Endothelial cell of umbilical vein (primary cell): ENCODE data around the gene CALML6. TPM values are rescaled to one million over a fixed set of nuclear protein-coding genes. Genes with fewer than 3 reads are reported as not detected.

Experiments
- BruUV-seq: library from RNA; stranded (reverse); fragments of 400-500 nt; replicated peaks from 2 replicates; lab custom pipeline; 2021; lab: Mats Ljungman, UMichigan
- CTCF ChIA-PET: fragments of 300-600, 350-600 bp; sonication (Branson Sonifier 250); formaldehyde crosslinking; loops from one replicate; lab custom pipeline; 2021; ENCODE audit warnings: antibody characterized with exemption, inconsistent platforms; lab: Charles Lee
- POLR2A ChIA-PET: fragments of 300-600, 350-600 bp; sonication (Branson Sonifier 250); formaldehyde crosslinking; loops from one replicate; lab custom pipeline; 2021; ENCODE audit warnings: antibody characterized with exemption, inconsistent platforms; lab: Charles Lee
- DNase-seq: peaks from one replicate; pipeline ENCODE4 v3.0.0-alpha.2; 2011; ENCODE audit warnings: low read depth, low spot score
- FAIRE-seq: peaks from 2 replicates; lab custom pipeline; 2011; peaks lifted over from hg19 to GRCh38; lab: Jason Lieb, UNC
- H2AFZ ChIP-seq: 2 replicates; pipeline ENCODE4 v1.6.0; 2012; ENCODE audit warnings: low read depth, low read length, control low read depth, inconsistent platforms
- H3K27ac ChIP-seq: 2 replicates; pipeline ENCODE4 v1.5.1; 2011; ENCODE audit warnings: low read depth, mild to moderate bottlenecking, control low read depth, low read length, moderate library complexity; ENCODE audit not compliant: insufficient read depth
- H3K27me3 ChIP-seq, 2 experiments: 2 replicates each; pipeline versions ENCODE4 v1.6.0 to v1.6.1; 2011; ENCODE audit warnings: low read length in 2 of 2, mixed read lengths in 1 of 2; ENCODE audit not compliant: control insufficient read depth in 2 of 2, insufficient read depth in 2 of 2
- H3K36me3 ChIP-seq, 2 experiments: 2 replicates in 1 of 2; 3 replicates in 1 of 2; pipeline ENCODE4 v1.5.1; 2011; ENCODE audit warnings: low read length in 2 of 2, mild to moderate bottlenecking in 1 of 2, moderate library complexity in 1 of 2; ENCODE audit not compliant: control insufficient read depth in 2 of 2, insufficient read depth in 2 of 2; ENCODE audit errors: extremely low read depth in 1 of 2
- H3K4me1 ChIP-seq: 3 replicates; pipeline ENCODE4 v1.5.1; 2011; ENCODE audit warnings: mild to moderate bottlenecking, low read length; ENCODE audit not compliant: control insufficient read depth, insufficient read depth; ENCODE audit errors: extremely low read depth
- H3K4me2 ChIP-seq: 2 replicates; pipeline ENCODE4 v1.6.1; 2011; ENCODE audit warnings: low read length, control low read depth, mixed read lengths; ENCODE audit not compliant: insufficient read depth
- H3K4me3 ChIP-seq, 3 experiments: fragments of 200-600 bp in 1 of 3; sonication (generic), shearing (Covaris generic) in 1 of 3; replicated peaks in 1 of 3; 2 replicates each; pipeline ENCODE4 v1.5.1; 2011 to 2016; ENCODE audit warnings: control low read depth in 3 of 3, low read length in 3 of 3, mild to moderate bottlenecking in 2 of 3, inconsistent platforms in 1 of 3, low read depth in 1 of 3, moderate library complexity in 1 of 3; ENCODE audit not compliant: insufficient read depth in 1 of 3
- H3K79me2 ChIP-seq: 2 replicates; pipeline ENCODE4 v1.6.0; 2012; ENCODE audit warnings: low read length, inconsistent platforms; ENCODE audit not compliant: control insufficient read depth, insufficient read depth
- H3K9ac ChIP-seq: replicated peaks from 2 replicates; pipeline ENCODE3; 2011; ENCODE audit warnings: low read length, control low read depth; ENCODE audit not compliant: insufficient read depth; ENCODE audit errors: extremely low read depth
- H3K9me1 ChIP-seq: replicated peaks from 3 replicates; pipeline ENCODE4 v1.6.0; 2011; ENCODE audit warnings: mild to moderate bottlenecking, low read length; ENCODE audit not compliant: control insufficient read depth, insufficient read depth; ENCODE audit errors: extremely low read depth
- H3K9me3 ChIP-seq: replicated peaks from 2 replicates; pipeline ENCODE4 v1.5.1; 2012; ENCODE audit warnings: low read length, inconsistent platforms; ENCODE audit not compliant: control insufficient read depth, insufficient read depth
- H4K20me1 ChIP-seq: replicated peaks from 2 replicates; pipeline ENCODE3; 2011; ENCODE audit warnings: mild to moderate bottlenecking, low read length; ENCODE audit not compliant: control insufficient read depth, insufficient read depth; ENCODE audit errors: extremely low read depth
- CTCF ChIP-seq, 2 donors: IDR thresholded peaks; 1 replicate in 1 of 2; 2 replicates in 1 of 2; pipeline ENCODE4 v1.5.1; 2011; ENCODE audit warnings: low read length in 2 of 2, mild to moderate bottlenecking in 2 of 2, moderate library complexity in 2 of 2, control low read depth in 1 of 2, inconsistent platforms in 1 of 2, low read depth in 1 of 2; ENCODE audit not compliant: insufficient read depth in 1 of 2; ENCODE audit errors: extremely low read depth in 1 of 2
- EZH2 ChIP-seq: IDR thresholded peaks from 2 replicates; pipeline ENCODE4 v1.6.1; 2012; ENCODE audit warnings: borderline replicate concordance, low read depth, mild to moderate bottlenecking, moderate library complexity, low read length, inconsistent platforms; ENCODE audit not compliant: severe bottlenecking
- FOS ChIP-seq: IDR thresholded peaks from 2 replicates; pipeline ENCODE4 v1.6.1; 2011; ENCODE audit warnings: mild to moderate bottlenecking, low read length, moderate library complexity, borderline replicate concordance; ENCODE audit not compliant: insufficient read depth
- GATA2 ChIP-seq: IDR thresholded peaks from 2 replicates; pipeline ENCODE4 v1.7.0; 2011; ENCODE audit warnings: low read depth, mild to moderate bottlenecking, moderate library complexity, mixed read lengths, low read length; ENCODE audit not compliant: insufficient read length, insufficient read depth
- JUN ChIP-seq: IDR thresholded peaks from 2 replicates; pipeline ENCODE4 v1.6.1; 2011; ENCODE audit warnings: borderline replicate concordance, low read depth; ENCODE audit not compliant: insufficient read length, insufficient read depth
- MAX ChIP-seq: IDR thresholded peaks from 2 replicates; pipeline ENCODE4 v1.6.1; 2011; ENCODE audit not compliant: insufficient read depth, insufficient read length
- MYC ChIP-seq: IDR thresholded peaks from one replicate; pipeline ENCODE4 v1.6.1; 2011; ENCODE audit warnings: mild to moderate bottlenecking, low read depth, low read length
- POLR2A ChIP-seq: IDR thresholded peaks from 2 replicates; pipeline ENCODE4 v1.6.1; 2012; ENCODE audit warnings: low read depth, mild to moderate bottlenecking, control low read depth, low read length
- POLR2AphosphoS5 ChIP-seq: IDR thresholded peaks from 2 replicates; pipeline ENCODE4 v1.6.1; 2012; ENCODE audit warnings: low read depth, mild to moderate bottlenecking, control low read depth, low read length, moderate library complexity; ENCODE audit not compliant: insufficient read depth
- dilution Hi-C: fragments of 300-500 bp; cut with MboI; formaldehyde crosslinking; loops from one replicate; pipeline ENCODE4 v1.15.0; 2019; ENCODE audit warnings: low sequenced_read_pairs; ENCODE audit not compliant: extremely low pct_ligation_motif_present
- intact Hi-C: fragments of 100-400 bp; cut with micrococcal nuclease; formaldehyde crosslinking; loops from one replicate; pipeline ENCODE4 v1.10.0; 2022
- polyA plus RNA-seq, 4 experiments: library from polyadenylated mRNA; depleted of rRNA in 3 of 4; stranded (reverse) in 3 of 4; unstranded in 1 of 4; fragments of >200 nt; gene quantifications; 2 replicates each; pipeline versions ENCODE4 v1.2.1 to v1.2.3, GENCODE V29; 2011 to 2012; ENCODE audit warnings: missing spikeins in 1 of 4
- total RNA-seq: library from RNA; stranded (reverse); gene quantifications from 2 replicates; pipeline ENCODE4 v1.2.3, GENCODE V29; 2021

The CALML6 gene
- total and polyA plus RNA-seq, 2 donors (not counting 3 experiments of a cell fraction or from before 2014, with no cell fraction given): 0.36 to 0.44 TPM

GRCh38 chr1:1963570-1963969 is 48.5 kb downstream of the CALML6 start:
- BruUV-seq: no TSS peak
- no peaks in the 10 kb centered on the region for H3K9me1 ChIP-seq
- H3K79me2 ChIP-seq: no peaks in the 10 kb centered on the region
- DNase-seq (no peak), FAIRE-seq (no peak)
- H3K27me3 ChIP-seq: peaks cover 3% of the 10 kb centered on the region in 2 experiments
- no peak overlapping the region for H3K4me3 ChIP-seq
- no peak overlapping the region for H3K4me2 ChIP-seq
- no peaks in the 10 kb centered on the region for H4K20me1 ChIP-seq
- dilution Hi-C loops: no loop called here
- CTCF ChIA-PET: no interaction called here
- H3K9ac ChIP-seq: no peak overlapping the region
- H3K36me3 ChIP-seq: no peaks in the 10 kb centered on the region
- no peak overlapping the region for H2AFZ ChIP-seq
- TF ChIP-seq GATA2: no peak
- intact Hi-C loops: no loop called here
- H3K9me3 ChIP-seq: no peaks in the 10 kb centered on the region
- POLR2A ChIA-PET: no interaction called here
- no peaks in the 10 kb centered on the region for H3K4me1 ChIP-seq
- no peak overlapping the region for H3K27ac ChIP-seq

- BruUV-seq: no TSS peak
- Histone ChIP-seq H3K4me2 (no peak overlapping the region), H3K27ac (no peak overlapping the region), H3K36me3 (no peaks in the 10 kb centered on the region), H3K79me2 (no peaks in the 10 kb centered on the region), H3K4me1 (no peaks in the 10 kb centered on the region), H4K20me1 (no peaks in the 10 kb centered on the region), H3K9ac (no peak overlapping the region), H2AFZ (no peak overlapping the region), H3K9me3 (no peaks in the 10 kb centered on the region), H3K9me1 (no peaks in the 10 kb centered on the region), H3K4me3 (no peak overlapping the region), H3K27me3 (peaks cover 3% of the 10 kb centered on the region in 2 experiments)
- CTCF ChIA-PET: no interaction called here
- FAIRE-seq (no peak), DNase-seq (no peak)
- no peak for TF ChIP-seq CTCF (IDR thresholded peaks at IDR 0.05; ENCODE audit: extremely low read depth in 1 of 2, insufficient read depth in 1 of 2, low read depth in 1 of 2, low read length in 2 of 2)
- no peak for TF ChIP-seq FOS
- no peak for TF ChIP-seq JUN
- TF ChIP-seq POLR2AphosphoS5: no peak
- no peak for TF ChIP-seq MYC
- no peak for TF ChIP-seq GATA2
- no peak for TF ChIP-seq EZH2
- no peak for TF ChIP-seq MAX
- no peak for TF ChIP-seq POLR2A
- POLR2A ChIA-PET: no interaction called here
- dilution Hi-C loops: no loop called here
- intact Hi-C loops: no loop called here
Measured at GRCh38 chr1:1964811-1965210, 49.8 kb downstream of the CALML6 start.
